Measurements from ENCODE around the gene STARD13. TPM values are rescaled to one million over a fixed set of nuclear protein-coding genes. Genes with fewer than 3 reads are reported as not detected.

STARD13 gene
- total RNA-seq, result 61.0 TPM
- long read RNA-seq, full-length matches to known transcripts, result 10 of 56 reads
- long read RNA-seq, partial matches to known transcripts, result 25 of 56 reads
- long read RNA-seq, other reads (novel, unspliced or antisense), result 21 of 56 reads

GRCh38 chr13:33285420-33286124 is at the start of gene STARD13:
TSS of gene STARD13 (minus strand) at chr13:33285755. CDS start at chr13:33285638, 117 bp downstream.
- peak; percentile 90 for DNase-seq
- no peaks in the 10 kb centered on the region for H3K9me3 ChIP-seq
- H3K4me1 ChIP-seq, result peaks cover 44% of the 10 kb centered on the region
- TF ChIP-seq, protein P1, sequence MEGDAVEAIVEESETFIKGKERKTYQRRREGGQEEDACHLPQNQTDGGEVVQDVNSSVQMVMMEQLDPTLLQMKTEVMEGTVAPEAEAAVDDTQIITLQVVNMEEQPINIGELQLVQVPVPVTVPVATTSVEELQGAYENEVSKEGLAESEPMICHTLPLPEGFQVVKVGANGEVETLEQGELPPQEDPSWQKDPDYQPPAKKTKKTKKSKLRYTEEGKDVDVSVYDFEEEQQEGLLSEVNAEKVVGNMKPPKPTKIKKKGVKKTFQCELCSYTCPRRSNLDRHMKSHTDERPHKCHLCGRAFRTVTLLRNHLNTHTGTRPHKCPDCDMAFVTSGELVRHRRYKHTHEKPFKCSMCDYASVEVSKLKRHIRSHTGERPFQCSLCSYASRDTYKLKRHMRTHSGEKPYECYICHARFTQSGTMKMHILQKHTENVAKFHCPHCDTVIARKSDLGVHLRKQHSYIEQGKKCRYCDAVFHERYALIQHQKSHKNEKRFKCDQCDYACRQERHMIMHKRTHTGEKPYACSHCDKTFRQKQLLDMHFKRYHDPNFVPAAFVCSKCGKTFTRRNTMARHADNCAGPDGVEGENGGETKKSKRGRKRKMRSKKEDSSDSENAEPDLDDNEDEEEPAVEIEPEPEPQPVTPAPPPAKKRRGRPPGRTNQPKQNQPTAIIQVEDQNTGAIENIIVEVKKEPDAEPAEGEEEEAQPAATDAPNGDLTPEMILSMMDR (IDR thresholded peaks at IDR 0.05), result peak; percentile 48
- peak within 1 kb of the TSS; percentile 57 for H3K4me3 ChIP-seq
- no peaks in the 10 kb centered on the region for H3K36me3 ChIP-seq
- H3K27me3 ChIP-seq (ENCODE audit: low read depth), result no peaks in the 10 kb centered on the region
- ATAC-seq, result peak; percentile 96 to 97
- intact Hi-C loops (cut with DNase I), result no loop called here
- peak within 1 kb of the TSS; percentile 92 for H3K27ac ChIP-seq

GRCh38 chr13:33334831-33335230 is 49.3 kb upstream of the STARD13 start:
- DNase-seq (no peak), ATAC-seq (no peak)
- Histone ChIP-seq H3K4me3 (no peak overlapping the region), H3K27ac (no peak overlapping the region), H3K4me1 (peaks cover 4% of the 10 kb centered on the region), H3K9me3 (no peaks in the 10 kb centered on the region), H3K36me3 (no peaks in the 10 kb centered on the region), H3K27me3 (ENCODE audit: low read depth) (no peaks in the 10 kb centered on the region)
- TF ChIP-seq, protein P1 (IDR thresholded peaks at IDR 0.05), result no peak
- intact Hi-C loops (cut with DNase I), result no loop called here

- TF ChIP-seq, protein P1 (IDR thresholded peaks at IDR 0.05), result no peak
- Histone ChIP-seq H3K4me1 (peaks cover 6% of the 10 kb centered on the region), H3K36me3 (no peaks in the 10 kb centered on the region), H3K9me3 (no peaks in the 10 kb centered on the region), H3K27me3 (ENCODE audit: low read depth) (no peaks in the 10 kb centered on the region), H3K27ac (no peak overlapping the region), H3K4me3 (no peak overlapping the region)
- intact Hi-C loops (cut with DNase I), result no loop called here
- DNase-seq (no peak), ATAC-seq (no peak)
Observed at GRCh38 chr13:33331962-33332361, 46.4 kb upstream of the STARD13 start.

DNA sequence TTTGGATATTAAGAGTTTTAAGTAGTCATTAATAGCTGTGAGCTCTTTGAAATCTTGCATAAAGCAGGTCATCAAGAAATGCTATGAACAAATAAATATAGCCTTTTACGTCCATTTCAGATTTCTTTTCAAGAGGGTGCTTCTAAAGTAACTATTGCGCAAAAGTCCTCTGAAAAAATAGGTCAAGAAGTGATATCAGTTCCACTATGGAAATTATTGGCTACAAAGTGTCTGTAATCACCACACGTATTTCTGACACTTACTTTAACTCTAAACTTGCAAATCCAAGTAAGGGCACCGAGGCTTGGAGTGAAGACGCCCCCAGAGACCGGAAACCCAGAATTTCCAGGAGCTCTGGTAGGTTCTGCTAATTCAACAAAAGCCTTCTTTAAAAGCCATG is 44.9 kb upstream of the STARD13 start:
- Histone ChIP-seq H3K4me1 (peaks cover 6% of the 10 kb centered on the region), H3K27me3 (ENCODE audit: low read depth) (no peaks in the 10 kb centered on the region), H3K36me3 (no peaks in the 10 kb centered on the region), H3K4me3 (no peak overlapping the region), H3K27ac (no peak overlapping the region), H3K9me3 (no peaks in the 10 kb centered on the region)
- intact Hi-C loops (cut with DNase I), result no loop called here
- DNase-seq (no peak), ATAC-seq (peak in 1 of 2 donors; percentile 52)
- TF ChIP-seq, protein P1 (IDR thresholded peaks at IDR 0.05), result no peak

DNA sequence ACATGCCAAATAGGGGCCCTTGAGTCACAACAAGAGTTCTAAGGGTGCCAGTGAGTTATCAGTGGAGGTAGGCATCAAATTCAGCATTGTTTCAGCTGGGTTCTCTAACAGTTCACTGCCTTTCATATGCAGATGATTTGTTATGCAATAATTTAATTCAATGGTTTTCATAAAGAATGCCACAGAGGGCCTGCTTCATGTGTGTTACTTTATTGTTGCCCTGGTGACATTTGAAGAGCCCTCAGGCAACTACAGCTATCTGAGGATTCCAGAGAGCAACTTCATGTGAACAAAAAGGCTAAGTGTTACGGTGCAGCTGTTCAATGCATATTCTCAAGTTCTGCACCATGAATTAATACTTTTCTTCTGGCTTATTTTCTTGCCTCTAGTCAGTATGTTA is 43.1 kb upstream of the STARD13 start:
- no peak overlapping the region for H3K27ac ChIP-seq
- no peak overlapping the region for H3K4me3 ChIP-seq
- ATAC-seq (peak; percentile 88 to 89), DNase-seq (no peak)
- TF ChIP-seq, protein P1 (IDR thresholded peaks at IDR 0.05), result no peak
- intact Hi-C loops (cut with DNase I), result no loop called here
- H3K27me3 ChIP-seq (ENCODE audit: low read depth), result no peaks in the 10 kb centered on the region
- peaks cover 20% of the 10 kb centered on the region for H3K4me1 ChIP-seq
- no peaks in the 10 kb centered on the region for H3K9me3 ChIP-seq
- H3K36me3 ChIP-seq, result no peaks in the 10 kb centered on the region

Data from lower lobe of right lung (tissue), 2 donors.